HG03571 (cell line): ENCODE measurements around the gene SASH1.
"Not testable (repeated sequence)": the region's sequence is repeated elsewhere in the genome, so short reads cannot be mapped to it uniquely, and the experiment has no call there.

Experiments used
- ATAC-seq: cut with Tn5 transposase; IDR thresholded peaks from one replicate; pipeline ENCODE4 v1.9.1; 2021; ENCODE audit not compliant: unreplicated experiment

Gene SASH1

GRCh38 chr6:148328876-148329555 lies 13.6 kb upstream of the SASH1 start:
- ATAC-seq, result no peak

GRCh38 chr6:148329596-148330381 lies 12.8 kb upstream of the SASH1 start:
- no peak for ATAC-seq

GRCh38 chr6:148332088-148332487 lies 10.6 kb upstream of the SASH1 start:
- ATAC-seq, result no peak

GRCh38 chr6:148336901-148337300 lies 5.7 kb upstream of the SASH1 start:
- ATAC-seq, result no peak

- no peak for ATAC-seq
Observed at GRCh38 chr6:148339766-148340165, 2.9 kb upstream of the SASH1 start.

GRCh38 chr6:148340586-148341297 lies 1.9 kb upstream of the SASH1 start:
- ATAC-seq, result no peak

- ATAC-seq, result peak; percentile 5
Observed at GRCh38 chr6:148342100-148342349, 613 bp upstream of the SASH1 start.

GRCh38 chr6:148343047-148343782 lies 577 bp downstream of the SASH1 start:
- ATAC-seq, result no peak

- ATAC-seq, result no peak
Observed at GRCh38 chr6:148345176-148345575, 2.5 kb downstream of the SASH1 start.

GRCh38 chr6:148345578-148345977 lies 2.9 kb downstream of the SASH1 start:
- ATAC-seq, result no peak

GRCh38 chr6:148346681-148347440 lies 4.2 kb downstream of the SASH1 start:
- ATAC-seq, result no peak

GRCh38 chr6:148347441-148348054 lies 4.9 kb downstream of the SASH1 start:
- ATAC-seq, result no peak

- no peak for ATAC-seq
Observed at GRCh38 chr6:148348335-148348734, 5.7 kb downstream of the SASH1 start.

GRCh38 chr6:148348778-148349177 lies 6.1 kb downstream of the SASH1 start:
- no peak for ATAC-seq

GRCh38 chr6:148349466-148349865 lies 6.8 kb downstream of the SASH1 start:
- ATAC-seq, result no peak

- ATAC-seq, result no peak
Observed at GRCh38 chr6:148351309-148351708, 8.7 kb downstream of the SASH1 start.

- not testable (repeated sequence) for ATAC-seq
Observed at GRCh38 chr6:148352421-148352820, 9.8 kb downstream of the SASH1 start.

GRCh38 chr6:148358196-148358785 lies 15.7 kb downstream of the SASH1 start:
- ATAC-seq, result no peak

GRCh38 chr6:148359228-148359627 lies 16.6 kb downstream of the SASH1 start:
- ATAC-seq, result no peak
